Esophagus (tissue), 2 donors: ENCODE measurements around the gene ZDHHC8. TPM values are rescaled to one million over a fixed set of nuclear protein-coding genes. Genes with fewer than 3 reads are reported as not detected.

Experiments used
- H3K27ac ChIP-seq, 2 donors: one replicate each; pipeline ENCODE4 v1.5.1; 2013; ENCODE audit warnings: low read depth in 2 of 2, mild to moderate bottlenecking in 2 of 2, inconsistent platforms in 1 of 2, low read length in 1 of 2, moderate library complexity in 1 of 2
- H3K27me3 ChIP-seq, 2 donors: one replicate each; pipeline ENCODE4 v1.6.1; 2013; ENCODE audit warnings: low read length in 2 of 2, control low read depth in 1 of 2, mild to moderate bottlenecking in 1 of 2; ENCODE audit not compliant: insufficient read depth in 2 of 2, control insufficient read depth in 1 of 2
- H3K36me3 ChIP-seq, 2 donors: one replicate each; pipeline ENCODE4 v1.6.1; 2013; ENCODE audit warnings: low read length in 1 of 2; ENCODE audit not compliant: control insufficient read depth in 2 of 2, insufficient read depth in 2 of 2
- H3K4me1 ChIP-seq, 2 donors: one replicate each; pipeline ENCODE4 v1.6.1; 2013; ENCODE audit warnings: low read length in 1 of 2; ENCODE audit not compliant: control insufficient read depth in 2 of 2, insufficient read depth in 2 of 2
- H3K4me3 ChIP-seq, 2 donors: one replicate each; pipeline ENCODE4 v1.5.1; 2013; ENCODE audit warnings: low read length in 2 of 2, mild to moderate bottlenecking in 2 of 2, low read depth in 1 of 2, moderate library complexity in 1 of 2
- H3K9me3 ChIP-seq, 2 donors: one replicate each; pipeline ENCODE4 v1.6.1; 2013; ENCODE audit warnings: mild to moderate bottlenecking in 2 of 2, low read depth in 1 of 2, low read length in 1 of 2, moderate library complexity in 1 of 2; ENCODE audit not compliant: control insufficient read depth in 2 of 2, insufficient read depth in 1 of 2
- WGBS, 2 donors: extraction: QIAGEN DNeasy Blood & Tissue Kit; methylation state at CpG; one replicate each; pipeline ENCODE4 v1.1.7; 2013; 5-methylcytosine and 5-hydroxymethylcytosine counted together
- polyA plus RNA-seq, 2 donors: library from polyadenylated mRNA; stranded (reverse); fragments of 200-250 nt; gene quantifications; one replicate each; pipeline ENCODE4 v1.2.3, GENCODE V29; 2013
- donor health status: healthy with polysubstance abuse.
- donor health status: Bipolar disorder and iron deficiency.

Gene ZDHHC8
- polyA plus RNA-seq, 2 donors: 21.3 to 33.6 TPM

DNA sequence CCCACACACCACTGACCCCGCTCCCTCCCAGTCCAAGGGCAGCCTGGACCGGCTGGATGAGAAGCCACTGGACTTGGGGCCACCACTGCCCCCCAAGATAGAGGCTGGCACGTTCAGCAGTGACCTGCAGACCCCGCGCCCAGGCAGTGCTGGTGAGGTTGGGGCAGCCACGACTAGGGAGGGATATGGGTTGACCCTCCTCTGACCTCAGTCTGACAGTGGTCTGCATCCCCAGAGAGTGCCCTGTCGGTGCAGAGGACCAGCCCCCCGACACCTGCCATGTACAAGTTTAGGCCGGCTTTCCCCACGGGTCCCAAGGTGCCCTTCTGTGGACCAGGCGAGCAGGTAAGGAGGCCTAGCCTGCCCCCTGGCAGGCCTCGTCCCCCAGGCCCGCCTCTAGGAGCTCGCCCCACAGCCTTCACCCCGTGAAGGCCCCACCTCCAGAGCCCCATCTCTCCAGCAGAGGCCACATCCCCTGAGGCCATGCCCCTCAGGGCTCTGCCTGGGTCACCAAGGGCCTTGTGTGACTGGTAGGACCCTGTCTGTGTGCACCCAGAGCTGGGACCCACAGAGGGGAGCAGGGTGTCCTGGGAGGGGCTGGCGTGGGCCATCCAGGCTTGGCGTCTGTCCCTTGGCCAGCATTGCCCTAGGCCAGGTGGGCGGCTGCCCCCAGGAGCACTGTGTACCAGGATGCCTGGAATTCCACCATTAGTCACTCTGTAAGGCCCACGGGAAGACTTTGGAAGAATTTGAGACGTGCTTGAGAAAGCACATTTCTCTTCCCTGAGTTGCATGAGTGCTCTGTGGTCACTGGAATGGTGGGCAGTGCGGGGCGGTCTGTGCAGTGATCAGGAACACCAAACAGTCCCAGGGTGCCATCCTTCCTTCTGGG, 9.8 kb downstream of the ZDHHC8 start:
- no peaks in the 10 kb centered on the region for H3K9me3 ChIP-seq
- H3K4me3 ChIP-seq: no peak overlapping the region
- H3K36me3 ChIP-seq: peaks cover 0 to 29% of the 10 kb centered on the region in 2 donors
- H3K4me1 ChIP-seq: peaks cover 12 to 14% of the 10 kb centered on the region in 2 donors
- no peak overlapping the region for H3K27ac ChIP-seq
- H3K27me3 ChIP-seq: no peaks in the 10 kb centered on the region
- 85 to 86% methylated on average over 22 of the region's 22 CpGs for WGBS, 2 donors

DNA sequence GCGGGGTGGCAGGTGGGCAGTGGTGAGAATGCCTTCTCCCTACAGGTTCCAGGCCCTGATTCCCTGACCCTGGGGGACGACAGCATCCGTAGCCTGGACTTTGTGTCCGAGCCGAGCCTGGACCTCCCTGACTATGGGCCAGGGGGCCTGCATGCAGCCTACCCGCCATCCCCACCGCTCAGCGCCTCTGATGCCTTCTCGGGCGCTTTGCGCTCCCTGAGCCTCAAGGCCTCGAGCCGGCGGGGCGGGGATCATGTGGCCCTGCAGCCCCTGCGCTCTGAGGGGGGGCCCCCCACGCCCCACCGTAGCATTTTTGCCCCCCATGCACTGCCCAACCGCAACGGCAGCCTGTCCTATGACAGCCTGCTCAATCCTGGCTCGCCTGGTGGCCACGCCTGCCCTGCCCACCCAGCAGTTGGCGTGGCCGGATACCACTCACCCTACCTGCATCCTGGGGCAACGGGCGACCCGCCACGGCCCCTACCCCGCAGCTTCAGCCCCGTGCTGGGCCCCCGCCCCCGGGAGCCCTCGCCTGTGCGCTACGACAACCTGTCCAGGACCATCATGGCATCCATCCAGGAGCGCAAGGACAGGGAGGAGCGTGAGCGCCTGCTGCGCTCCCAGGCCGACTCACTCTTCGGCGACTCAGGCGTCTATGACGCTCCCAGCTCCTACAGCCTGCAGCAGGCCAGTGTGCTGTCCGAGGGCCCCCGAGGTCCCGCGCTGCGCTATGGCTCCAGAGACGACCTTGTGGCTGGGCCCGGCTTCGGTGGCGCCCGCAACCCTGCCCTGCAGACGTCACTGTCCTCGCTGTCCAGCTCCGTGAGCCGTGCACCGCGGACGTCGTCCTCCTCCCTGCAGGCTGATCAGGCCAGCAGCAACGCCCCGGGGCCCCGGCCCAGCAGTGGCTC, 11.4 kb downstream of the ZDHHC8 start:
- Histone ChIP-seq H3K27me3 (no peaks in the 10 kb centered on the region), H3K36me3 (peaks cover 0 to 29% of the 10 kb centered on the region in 2 donors), H3K4me3 (no peak overlapping the region), H3K9me3 (no peaks in the 10 kb centered on the region), H3K4me1 (peaks cover 2 to 3% of the 10 kb centered on the region in 2 donors), H3K27ac (no peak overlapping the region)
- WGBS, 2 donors: 86 to 89% methylated on average over 61 to 65 of the region's 65 CpGs

DNA sequence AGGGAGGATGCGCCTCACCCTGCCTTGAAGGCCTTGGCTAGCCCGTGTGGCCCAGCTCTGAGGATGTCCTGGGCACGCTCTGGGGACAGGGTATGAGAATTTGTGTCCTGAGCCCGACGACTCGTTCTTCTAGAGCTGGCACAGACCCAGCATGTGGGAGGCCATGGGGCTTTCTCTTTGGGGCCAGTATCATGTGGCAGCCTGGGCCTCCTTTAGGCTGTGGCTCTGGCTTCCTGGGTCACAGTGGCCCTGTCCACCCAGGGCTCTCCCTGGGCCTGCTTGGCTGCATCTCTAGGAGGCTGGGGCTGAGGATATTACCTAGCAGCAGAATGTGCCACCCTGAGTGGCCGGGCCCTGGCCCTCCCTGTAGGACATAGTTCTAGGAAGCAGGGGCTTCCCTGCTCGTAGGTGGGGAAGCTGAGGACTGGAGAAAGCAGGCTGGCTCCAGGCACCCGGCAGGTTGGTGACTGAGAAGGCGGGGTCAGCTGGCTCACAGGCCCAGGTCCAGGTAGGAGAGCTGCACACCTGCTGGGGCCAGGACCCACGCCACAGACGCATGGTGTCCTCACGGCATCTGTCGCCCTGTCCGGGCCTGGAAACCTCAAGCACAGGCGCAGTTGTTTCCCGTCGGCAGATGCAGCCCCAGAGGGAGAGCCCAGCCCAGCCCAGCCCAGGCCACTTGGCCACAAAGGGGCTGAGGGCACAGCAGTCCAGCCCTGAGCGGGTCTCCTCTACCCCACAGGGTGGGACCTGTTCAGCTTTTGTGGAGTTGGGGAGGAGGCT, 12.5 kb downstream of the ZDHHC8 start:
- 81 to 82% methylated on average over 19 of the region's 19 CpGs for WGBS, 2 donors
- H3K4me3 ChIP-seq: no peak overlapping the region
- H3K9me3 ChIP-seq: no peaks in the 10 kb centered on the region
- peaks cover 0 to 29% of the 10 kb centered on the region in 2 donors for H3K36me3 ChIP-seq
- H3K27me3 ChIP-seq: no peaks in the 10 kb centered on the region
- H3K27ac ChIP-seq: no peak overlapping the region
- H3K4me1 ChIP-seq: no peaks in the 10 kb centered on the region

DNA sequence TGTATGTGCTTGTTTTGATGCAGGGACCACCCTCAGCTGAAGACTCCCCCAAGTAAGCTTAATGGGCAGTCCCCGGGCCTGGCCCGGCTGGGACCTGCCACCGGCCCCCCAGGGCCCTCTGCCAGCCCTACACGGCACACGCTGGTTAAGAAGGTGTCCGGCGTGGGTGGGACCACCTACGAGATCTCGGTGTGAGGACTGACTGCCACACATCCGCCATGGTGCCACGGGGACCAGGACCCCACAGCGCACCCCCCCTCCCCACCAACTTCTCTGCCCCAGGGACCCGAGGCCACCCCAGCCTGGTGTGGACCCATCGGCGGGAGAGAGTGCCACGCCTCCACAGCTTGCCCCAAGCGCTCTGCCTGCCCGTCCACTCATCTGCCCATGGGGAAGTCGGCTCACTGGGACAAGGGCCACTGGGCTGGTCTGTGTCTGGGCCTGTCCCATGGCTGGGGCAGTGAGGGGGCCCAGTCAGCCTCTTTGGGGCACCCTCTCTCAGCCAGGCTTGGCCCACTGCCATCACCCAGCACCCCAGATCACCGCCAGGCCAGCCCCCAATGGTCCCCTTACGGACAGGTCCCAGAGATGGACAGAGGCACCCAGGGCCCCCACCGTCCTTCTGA, 13.7 kb downstream of the ZDHHC8 start:
- H3K27ac ChIP-seq: no peak overlapping the region
- no peaks in the 10 kb centered on the region for H3K9me3 ChIP-seq
- H3K4me1 ChIP-seq: no peaks in the 10 kb centered on the region
- peaks cover 0 to 21% of the 10 kb centered on the region in 2 donors for H3K36me3 ChIP-seq
- WGBS, 2 donors: 84 to 88% methylated on average over 18 to 22 of the region's 22 CpGs
- H3K27me3 ChIP-seq: no peaks in the 10 kb centered on the region
- no peak overlapping the region for H3K4me3 ChIP-seq

DNA sequence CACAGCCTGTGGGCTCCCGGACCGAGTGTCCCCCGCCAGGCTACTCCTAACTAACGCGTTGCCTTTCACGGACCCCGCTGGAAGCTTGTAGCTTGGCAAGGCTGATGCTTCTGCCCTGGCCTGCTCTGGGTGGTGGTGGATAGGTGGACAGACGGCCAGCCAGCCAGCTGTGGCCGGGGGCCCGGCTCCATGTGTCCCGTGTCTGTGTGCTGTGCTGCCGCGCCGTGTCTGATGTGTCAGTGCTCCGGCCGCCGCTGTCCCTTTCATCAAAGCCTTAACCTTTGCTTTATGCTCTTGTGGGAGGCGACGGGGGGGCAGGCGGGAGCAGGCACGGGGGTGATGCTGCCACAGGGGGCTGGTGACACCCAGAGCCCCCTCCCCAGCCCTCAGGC, 14.2 kb downstream of the ZDHHC8 start:
- H3K36me3 ChIP-seq: peaks cover 0 to 21% of the 10 kb centered on the region in 2 donors
- WGBS, 2 donors: 90% methylated on average over 21 of the region's 21 CpGs
- H3K27me3 ChIP-seq: no peaks in the 10 kb centered on the region
- no peaks in the 10 kb centered on the region for H3K9me3 ChIP-seq
- no peak overlapping the region for H3K4me3 ChIP-seq
- H3K27ac ChIP-seq: no peak overlapping the region
- H3K4me1 ChIP-seq: no peaks in the 10 kb centered on the region

DNA sequence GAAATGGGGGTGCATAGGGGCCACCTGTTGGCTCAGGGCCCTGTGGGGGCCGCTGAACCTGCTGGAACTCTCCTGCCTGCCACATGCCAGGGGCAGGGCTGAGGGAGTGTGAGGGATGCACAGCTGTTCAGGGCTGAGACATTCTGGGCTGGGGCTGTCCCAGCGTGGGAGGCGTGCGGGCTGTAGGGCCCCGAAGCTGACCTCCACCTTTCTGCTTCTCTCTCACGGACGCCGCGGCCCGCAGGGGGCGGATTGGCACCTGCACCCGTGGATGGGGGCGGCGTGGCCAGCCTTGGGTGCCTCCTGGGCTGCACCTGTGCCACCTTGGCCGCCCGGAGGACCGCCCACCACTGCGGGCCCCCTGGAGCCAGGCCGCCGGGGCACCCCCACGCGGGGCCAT, 15.2 kb downstream of the ZDHHC8 start:
- H3K36me3 ChIP-seq: peaks cover 0 to 21% of the 10 kb centered on the region in 2 donors
- no peaks in the 10 kb centered on the region for H3K27me3 ChIP-seq
- 80 to 82% methylated on average over 21 to 22 of the region's 22 CpGs for WGBS, 2 donors
- no peak overlapping the region for H3K4me3 ChIP-seq
- H3K9me3 ChIP-seq: no peaks in the 10 kb centered on the region
- H3K27ac ChIP-seq: no peak overlapping the region
- no peaks in the 10 kb centered on the region for H3K4me1 ChIP-seq

DNA sequence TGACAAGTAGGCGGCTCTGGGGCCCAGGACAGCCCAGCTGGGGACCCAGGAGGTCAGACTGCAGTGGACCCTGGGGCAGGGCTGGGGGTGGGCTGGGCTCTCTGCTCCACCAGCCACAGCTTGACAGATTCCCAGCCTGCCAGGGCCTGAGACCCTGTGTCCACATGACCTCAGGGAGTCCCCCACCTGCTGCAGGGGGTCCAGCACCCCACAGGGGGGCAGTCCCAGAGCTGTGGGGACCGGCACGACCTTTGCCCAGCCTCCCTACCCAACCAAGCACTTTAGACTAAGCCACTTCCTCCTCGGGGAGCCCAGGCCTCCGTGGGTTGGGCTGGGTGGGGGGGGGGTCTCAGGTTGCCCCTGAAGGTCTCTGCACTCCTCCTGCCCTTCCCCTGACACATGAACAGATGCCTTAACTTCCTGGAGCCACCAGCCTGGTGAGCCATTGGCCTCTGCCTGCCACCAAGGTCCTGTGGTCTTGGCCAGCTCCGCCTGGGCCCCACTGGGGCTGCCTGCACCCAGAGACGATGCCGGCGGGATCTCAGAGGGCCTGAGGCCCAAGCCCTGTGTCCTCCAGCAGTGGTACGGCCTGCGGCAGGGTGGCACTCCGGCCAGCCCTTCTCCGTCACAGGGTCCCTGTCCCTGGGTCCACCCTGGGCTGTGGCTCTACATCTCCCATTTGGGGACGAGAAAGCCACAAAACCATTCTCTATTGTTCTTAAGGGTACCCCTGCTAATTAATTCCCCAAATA, 15.8 kb downstream of the ZDHHC8 start:
- no peaks in the 10 kb centered on the region for H3K27me3 ChIP-seq
- H3K4me3 ChIP-seq: no peak overlapping the region
- no peaks in the 10 kb centered on the region for H3K9me3 ChIP-seq
- 72 to 79% methylated on average over 14 of the region's 14 CpGs for WGBS, 2 donors
- H3K27ac ChIP-seq: no peak overlapping the region
- no peaks in the 10 kb centered on the region for H3K4me1 ChIP-seq
- H3K36me3 ChIP-seq: peaks cover 0 to 21% of the 10 kb centered on the region in 2 donors

DNA sequence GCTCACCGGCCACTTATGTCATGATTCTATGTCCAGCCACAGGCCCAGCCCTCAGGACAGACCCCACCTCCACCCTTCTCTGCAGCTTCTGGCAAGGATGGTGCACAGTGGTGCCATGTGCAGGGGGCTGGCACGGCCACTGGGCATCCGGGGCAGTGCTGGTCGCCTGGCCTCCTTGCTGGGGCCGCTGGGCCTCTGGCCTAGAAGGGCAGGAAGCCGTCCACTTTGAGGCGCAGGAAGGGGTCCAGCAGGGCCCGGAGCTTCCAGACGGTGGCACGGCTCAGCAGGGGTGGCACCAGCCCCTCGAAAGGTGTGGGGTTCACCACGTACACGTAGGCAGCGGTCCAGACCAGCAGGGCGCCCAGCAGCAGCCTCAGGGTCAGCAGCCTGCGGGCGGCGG, 16.8 kb downstream of the ZDHHC8 start:
- Histone ChIP-seq H3K9me3 (no peaks in the 10 kb centered on the region), H3K27me3 (no peaks in the 10 kb centered on the region), H3K4me1 (no peaks in the 10 kb centered on the region), H3K27ac (no peak overlapping the region), H3K4me3 (no peak overlapping the region), H3K36me3 (peaks cover 0 to 16% of the 10 kb centered on the region in 2 donors)
- WGBS, 2 donors: 80 to 86% methylated on average over 12 to 18 of the region's 18 CpGs
